LoVo (cell line): Measurements from ENCODE around the gene RTL10.

Source experiments
- DNase-seq: peaks from one replicate; pipeline ENCODE4 v3.0.0-alpha.2; 2016; ENCODE audit warnings: low spot score

Gene RTL10

GRCh38 chr22:19822301-19823117 is 32.2 kb downstream of the RTL10 start:
- no peak for DNase-seq

- DNase-seq: no peak
These were observed 33.0 kb downstream of the RTL10 start for GRCh38 chr22:19821523-19822300.

- DNase-seq: no peak
These were observed 33.7 kb downstream of the RTL10 start for GRCh38 chr22:19820880-19821522.

GRCh38 chr22:19819911-19820879 is 34.5 kb downstream of the RTL10 start:
- DNase-seq: no peak

DNA sequence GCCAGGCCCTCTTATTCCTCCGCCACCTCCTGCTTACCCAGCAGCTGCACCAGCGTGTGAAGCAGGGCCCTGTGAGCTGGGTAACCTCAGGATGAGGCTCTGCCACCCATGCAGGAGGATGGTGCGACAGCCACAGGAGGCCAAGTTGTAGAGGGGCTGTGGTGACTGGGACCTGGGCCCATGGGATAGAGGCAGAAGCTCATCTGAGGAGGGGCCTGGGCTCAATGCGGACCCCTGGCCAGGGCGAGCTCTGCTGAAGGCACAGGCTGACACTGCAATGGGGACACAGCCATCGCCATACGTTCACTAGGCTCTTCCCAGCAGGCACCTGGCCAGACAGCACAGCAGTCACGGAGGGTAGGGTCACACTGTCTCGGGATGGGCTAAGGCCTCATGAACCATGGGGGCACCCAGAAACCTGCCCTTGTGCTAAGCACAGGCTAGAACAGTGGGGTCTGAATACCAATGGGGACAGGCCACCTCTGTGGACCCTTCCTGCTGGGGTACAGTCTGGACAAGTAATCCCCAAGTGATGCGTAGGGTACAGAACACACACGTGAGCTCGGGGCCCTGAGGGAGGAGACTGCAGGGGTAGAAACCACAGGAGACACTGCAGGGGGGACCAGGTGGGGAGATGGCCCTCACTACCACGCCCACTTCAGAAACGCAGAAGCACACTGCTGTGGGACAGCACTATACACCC is 35.3 kb downstream of the RTL10 start:
- no peak for DNase-seq

- DNase-seq: no peak
These were observed 36.1 kb downstream of the RTL10 start for GRCh38 chr22:19818324-19819207.

DNA sequence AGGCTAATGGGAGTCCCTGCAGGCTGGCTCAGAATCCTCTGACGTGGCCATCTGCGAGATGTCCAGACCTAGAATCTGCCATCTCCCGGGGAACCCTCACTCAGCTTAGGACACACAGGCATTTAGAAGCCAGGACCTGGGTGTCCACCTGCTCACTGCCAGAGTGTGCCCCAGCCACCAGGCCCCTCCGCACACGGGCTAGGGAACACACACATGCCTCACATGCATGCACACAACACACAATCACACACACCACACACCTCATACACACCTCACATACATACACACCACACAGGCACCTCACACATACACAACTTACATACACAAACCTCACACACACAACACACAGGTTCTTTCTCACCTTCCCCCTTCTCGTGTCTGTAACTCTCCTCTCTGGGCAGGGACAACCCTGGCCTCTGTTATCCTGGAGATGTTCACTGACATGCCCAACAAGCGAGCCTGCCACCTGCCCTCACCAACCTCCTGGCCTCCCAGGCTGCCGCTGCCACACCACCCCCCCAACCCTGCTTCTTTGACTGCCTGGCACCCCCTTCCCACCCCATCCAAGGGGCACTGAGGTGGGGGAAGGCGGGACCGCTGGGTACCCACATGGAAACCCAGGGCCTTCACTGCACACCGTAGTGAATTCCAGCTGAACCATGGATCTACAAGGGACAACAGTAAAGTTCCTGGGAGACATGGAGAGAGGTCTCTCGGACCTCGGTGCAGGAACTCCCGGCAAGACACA is 38.1 kb downstream of the RTL10 start:
- DNase-seq: no peak

DNA sequence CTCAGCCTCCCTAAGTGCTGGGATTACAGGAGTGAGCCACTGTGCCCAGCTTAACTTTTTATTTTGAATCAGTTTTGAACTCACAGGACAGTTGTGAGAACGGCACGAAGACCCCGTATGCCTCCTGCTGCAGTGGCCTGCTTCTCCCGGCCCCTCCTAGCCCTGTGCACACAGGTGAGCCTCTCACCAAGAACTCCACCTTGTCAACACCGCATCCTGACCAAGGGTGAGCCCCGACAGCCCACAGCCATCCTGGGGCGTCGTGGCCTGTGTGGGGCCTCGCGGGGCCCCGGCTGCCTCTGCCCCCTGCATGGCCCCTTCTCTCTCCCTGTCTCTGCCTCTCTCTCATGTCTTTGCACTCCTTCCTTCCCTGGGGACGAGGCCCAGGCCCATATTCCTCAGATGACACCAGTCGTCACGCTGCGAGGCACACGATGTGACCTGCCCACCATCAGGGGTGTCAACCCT is 38.8 kb downstream of the RTL10 start:
- DNase-seq: no peak

GRCh38 chr22:19815093-19815822 is 39.4 kb downstream of the RTL10 start:
- no peak for DNase-seq

- DNase-seq: no peak
These were observed 40.2 kb downstream of the RTL10 start for GRCh38 chr22:19814428-19814827.

DNA sequence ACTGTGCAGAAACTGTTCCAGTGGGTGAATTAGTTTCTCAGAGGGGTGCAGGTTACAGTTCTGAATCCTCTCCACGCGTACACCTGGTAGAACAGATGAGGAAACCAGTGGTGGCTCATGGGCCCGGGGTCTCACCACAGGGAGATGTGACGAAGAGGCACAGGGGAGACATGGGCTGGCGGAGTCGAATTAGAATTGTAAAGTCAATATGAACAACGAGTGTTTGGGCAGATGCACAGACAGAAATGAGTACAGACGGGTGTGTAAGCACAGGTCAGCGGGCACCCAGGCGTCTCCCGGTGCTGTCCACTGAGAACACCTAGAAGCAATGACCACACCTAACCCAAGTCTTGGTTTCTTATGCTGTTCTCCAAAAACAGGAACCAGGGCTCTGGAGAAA is 41.8 kb downstream of the RTL10 start:
- no peak for DNase-seq

GRCh38 chr22:19811811-19812771 is 42.6 kb downstream of the RTL10 start:
- DNase-seq: no peak

DNA sequence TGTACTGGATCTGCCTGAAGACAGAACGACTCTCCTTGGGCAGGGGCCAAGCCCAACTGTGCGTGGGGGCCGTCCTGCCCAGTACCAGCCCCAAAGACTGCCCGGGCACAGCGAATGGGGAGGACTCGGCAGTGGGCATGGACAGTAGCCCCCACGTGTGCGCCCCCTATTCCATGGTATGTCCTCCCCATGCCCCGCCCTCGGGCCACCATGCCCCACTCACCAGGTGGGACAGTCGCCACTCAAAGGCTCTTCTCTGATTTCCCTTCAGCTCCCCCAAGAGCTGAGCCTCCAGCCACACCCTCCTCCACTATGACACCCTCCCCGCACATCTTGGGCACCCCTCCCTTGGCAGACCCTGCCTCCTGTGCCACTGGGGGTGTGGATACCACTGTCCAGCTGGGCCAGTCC is 43.5 kb downstream of the RTL10 start:
- DNase-seq: no peak

- no peak for DNase-seq
These were observed 44.1 kb downstream of the RTL10 start for GRCh38 chr22:19810381-19811201.

GRCh38 chr22:19809741-19810140 is 44.9 kb downstream of the RTL10 start:
- no peak for DNase-seq

DNA sequence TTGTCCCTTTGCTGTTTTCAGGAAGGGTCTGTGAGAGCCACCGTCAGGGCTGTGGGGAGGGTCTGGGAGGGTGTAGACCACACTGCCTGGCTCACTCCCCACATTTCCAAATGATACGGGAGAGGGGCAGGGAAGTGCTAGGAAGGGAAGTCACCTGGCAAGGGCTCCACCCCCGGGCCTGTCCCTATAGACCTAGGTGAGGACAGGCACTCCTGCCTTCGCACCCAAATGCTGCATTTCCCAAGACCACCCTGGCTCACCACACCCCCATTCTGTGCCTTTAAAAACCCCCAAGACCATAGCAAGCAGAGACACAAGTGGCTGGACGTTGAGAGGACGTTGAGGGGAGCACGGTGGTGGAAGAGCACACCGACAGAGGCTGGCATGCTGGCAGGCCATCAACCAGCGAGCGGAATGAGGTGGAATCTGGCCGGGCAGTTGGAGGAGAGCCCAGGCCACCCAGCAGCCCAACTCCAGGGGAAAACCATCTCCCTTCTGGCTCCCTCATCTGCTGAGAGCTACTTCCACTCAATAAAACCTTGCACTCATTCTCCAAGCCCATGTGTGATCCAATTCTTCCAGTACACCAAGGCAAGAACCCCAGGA is 45.7 kb downstream of the RTL10 start:
- DNase-seq: no peak
